ENCODE results near the gene XYLT1.

XYLT1 gene

DNA sequence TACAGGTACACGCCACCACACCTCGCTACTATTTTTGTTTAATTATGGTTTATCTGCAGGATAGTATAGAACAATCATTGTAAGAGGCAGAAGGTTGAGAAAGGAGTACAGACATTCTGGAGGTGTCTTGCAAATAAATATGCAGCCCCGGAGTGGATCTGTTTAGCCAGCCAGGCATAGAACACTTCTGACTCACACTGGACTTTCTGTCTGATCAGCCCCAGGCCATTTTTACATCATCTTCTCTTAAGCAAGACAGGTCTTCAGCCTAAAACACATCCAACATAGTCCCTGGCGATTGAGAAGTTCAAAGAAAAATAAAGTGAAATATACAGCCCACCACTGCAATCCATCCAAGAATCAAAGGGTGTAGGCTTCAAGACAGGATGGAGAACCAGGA, 81.4 kb downstream of the XYLT1 start:
- no peak for DNase-seq
- in situ Hi-C loops (cut with MboI; ENCODE audit: low pct_unique_long_range_greater_than_20kb, low sequenced_read_pairs) = no loop called here

DNA sequence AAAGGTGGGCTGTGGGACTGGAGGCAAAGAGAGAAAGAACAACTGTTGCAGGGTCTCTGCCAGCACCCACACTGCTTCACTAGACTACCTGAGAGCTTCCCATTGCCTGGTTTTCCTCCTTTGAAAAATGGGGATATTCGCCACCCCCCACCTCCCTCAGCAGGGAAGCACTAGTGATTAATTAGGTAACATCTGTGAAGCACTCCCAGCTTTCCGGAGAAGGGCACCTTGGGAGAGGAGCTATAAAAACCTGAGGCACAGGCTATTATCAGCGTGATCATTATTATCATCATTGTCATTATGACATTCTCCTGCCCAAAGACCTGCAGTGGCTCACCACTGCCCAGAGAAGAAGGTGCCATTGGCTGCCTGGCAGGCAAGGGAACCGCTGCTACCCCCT, 83.5 kb downstream of the XYLT1 start:
- in situ Hi-C loops (cut with MboI; ENCODE audit: low pct_unique_long_range_greater_than_20kb, low sequenced_read_pairs) = no loop called here
- no peak for DNase-seq

DNA sequence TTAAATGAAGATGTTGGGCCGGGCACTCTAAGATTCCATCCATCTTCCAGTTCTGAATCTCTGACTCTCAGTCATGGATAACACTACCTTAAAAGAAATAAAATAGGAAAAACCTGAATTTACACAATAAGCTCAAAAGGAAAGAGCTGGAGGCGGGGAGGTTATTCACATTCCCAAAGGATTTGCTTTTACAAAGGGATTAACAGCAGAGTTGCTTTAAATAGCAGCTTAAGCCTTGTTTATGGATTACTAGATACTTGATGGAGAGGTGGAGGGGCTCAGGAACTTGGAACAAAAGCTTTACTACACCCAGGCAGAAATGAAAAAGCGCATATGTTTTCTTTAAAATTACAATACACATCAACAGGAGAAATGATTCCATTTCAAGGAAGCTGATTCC, 84.5 kb downstream of the XYLT1 start:
- in situ Hi-C loops (cut with MboI; ENCODE audit: low pct_unique_long_range_greater_than_20kb, low sequenced_read_pairs) = no loop called here
- DNase-seq = no peak

DNA sequence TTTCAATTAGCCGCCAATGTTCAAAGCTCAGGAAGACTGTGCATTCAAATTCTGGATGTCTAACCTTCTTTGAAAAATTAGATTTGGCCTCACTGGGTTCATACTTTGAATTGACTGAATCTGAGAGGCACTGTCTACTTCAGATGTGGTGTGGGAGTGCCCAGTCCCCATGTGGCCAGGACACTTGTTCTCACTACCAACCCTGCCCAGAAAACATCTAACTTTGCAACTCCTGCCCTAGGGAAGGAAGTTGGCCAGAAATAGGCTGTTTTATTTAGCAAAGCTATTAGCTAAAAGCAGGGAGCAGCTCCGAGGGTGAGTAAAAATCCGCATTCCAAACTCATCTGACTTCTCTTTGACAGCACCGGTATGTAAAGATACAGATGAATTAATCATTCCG, 86.3 kb downstream of the XYLT1 start:
- in situ Hi-C loops (cut with MboI; ENCODE audit: low pct_unique_long_range_greater_than_20kb, low sequenced_read_pairs) = no loop called here
- no peak for DNase-seq

DNA sequence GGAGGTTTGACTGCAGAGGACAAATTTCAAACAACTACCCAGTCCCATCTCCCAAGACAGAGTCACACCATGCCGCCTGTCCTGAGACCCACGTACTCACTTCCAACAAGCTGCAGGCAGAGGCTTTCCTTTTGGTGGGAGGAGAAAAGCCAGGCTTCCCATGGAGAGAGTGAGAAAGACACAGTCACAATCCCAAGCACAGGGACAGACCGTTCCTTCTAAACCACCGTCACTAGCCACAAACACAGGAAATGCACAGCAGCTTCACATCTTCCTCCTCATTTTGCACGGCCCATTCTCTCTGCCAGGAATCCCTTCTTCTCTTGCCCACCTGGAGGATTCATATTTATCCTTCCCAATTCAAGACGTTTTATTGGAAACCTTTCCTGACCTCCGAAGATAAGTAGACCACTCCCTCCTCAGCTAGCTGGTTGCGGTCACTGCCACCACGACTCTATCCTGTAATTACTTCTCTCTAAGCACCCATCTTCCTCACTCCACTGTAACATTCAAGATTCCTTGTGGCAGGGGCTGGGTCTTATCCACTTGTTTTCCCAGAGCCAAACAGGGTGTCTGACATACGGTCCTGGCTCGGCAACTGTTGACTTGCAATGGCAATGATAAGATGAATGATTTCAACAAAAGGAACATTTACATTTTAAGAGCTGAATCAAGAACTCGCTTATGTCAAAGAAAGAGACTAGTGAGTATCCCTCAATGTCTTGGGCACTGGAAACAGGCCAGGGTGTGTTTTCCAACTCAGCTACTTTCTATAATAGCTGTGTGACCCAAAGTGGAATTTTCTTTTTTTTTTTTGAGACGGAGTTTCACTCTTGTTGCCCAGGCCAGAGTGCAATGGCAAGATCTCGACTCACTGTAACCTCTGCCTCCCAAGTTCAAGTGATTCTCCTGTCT, 87.6 kb downstream of the XYLT1 start:
- in situ Hi-C loops (cut with MboI; ENCODE audit: low pct_unique_long_range_greater_than_20kb, low sequenced_read_pairs) = no loop called here
- DNase-seq = peak; percentile 46

DNA sequence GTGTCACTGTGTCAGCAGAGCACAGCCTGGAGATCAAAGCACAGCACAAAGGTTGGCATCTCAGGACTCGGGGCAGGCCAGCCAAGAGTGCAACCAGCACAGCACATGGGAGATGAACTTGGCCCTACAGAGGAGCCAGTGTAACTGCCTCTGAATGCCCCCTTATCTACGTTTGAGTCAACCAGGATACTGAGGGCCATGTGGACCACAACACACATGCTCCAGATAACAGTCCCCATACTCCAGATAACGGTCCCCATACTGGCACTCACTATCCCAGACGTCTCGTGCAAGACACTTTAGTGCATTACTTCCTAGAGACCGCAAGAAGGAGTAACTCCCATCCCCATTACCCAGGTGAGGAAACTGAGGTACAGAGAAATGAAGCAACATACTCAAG, 88.2 kb downstream of the XYLT1 start:
- in situ Hi-C loops (cut with MboI; ENCODE audit: low pct_unique_long_range_greater_than_20kb, low sequenced_read_pairs) = no loop called here

DNA sequence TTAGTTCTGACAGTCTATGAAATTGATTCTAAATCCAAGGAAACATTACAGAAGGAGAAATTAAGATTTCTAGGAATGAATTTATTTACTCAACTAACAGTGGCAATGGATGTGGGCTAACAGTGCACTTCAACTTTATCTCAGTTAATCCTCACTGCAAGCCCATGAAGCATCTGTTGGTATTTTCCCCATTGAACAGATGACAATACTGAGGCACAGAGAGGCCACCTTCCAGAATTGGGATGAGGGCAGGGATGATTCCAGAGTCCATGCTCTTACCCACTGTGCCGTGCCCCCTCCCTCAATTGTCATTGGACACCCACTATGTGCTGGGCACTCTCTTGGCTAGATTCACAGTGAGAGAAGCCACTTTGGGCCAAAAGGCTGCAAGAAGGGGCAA, 89.0 kb downstream of the XYLT1 start:
- DNase-seq = no peak
- in situ Hi-C loops (cut with MboI; ENCODE audit: low pct_unique_long_range_greater_than_20kb, low sequenced_read_pairs) = no loop called here

More for the DNA sequence above, 88.2 kb downstream of the XYLT1 start:
- no peak for DNase-seq

DNA sequence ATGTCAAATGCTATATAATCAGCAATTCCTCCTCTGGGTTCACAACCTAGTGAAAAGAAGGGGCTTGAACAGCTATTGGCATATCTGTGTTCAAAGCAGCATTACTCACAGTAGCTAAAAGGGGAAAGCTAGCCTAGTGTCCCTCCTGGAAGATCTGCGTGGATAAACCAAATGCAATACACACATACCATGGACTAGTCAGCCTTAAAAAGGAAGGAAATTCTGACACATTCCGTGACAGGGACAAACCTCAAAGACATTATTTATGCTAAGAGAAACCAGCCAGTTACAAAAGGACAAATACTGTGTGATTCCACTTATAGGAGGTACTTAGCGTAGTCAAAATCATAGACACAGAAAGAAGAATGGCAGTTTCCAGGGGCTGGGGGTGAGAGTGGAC, 90.1 kb downstream of the XYLT1 start:
- in situ Hi-C loops (cut with MboI; ENCODE audit: low pct_unique_long_range_greater_than_20kb, low sequenced_read_pairs) = no loop called here
- DNase-seq = peak; percentile 83

DNA sequence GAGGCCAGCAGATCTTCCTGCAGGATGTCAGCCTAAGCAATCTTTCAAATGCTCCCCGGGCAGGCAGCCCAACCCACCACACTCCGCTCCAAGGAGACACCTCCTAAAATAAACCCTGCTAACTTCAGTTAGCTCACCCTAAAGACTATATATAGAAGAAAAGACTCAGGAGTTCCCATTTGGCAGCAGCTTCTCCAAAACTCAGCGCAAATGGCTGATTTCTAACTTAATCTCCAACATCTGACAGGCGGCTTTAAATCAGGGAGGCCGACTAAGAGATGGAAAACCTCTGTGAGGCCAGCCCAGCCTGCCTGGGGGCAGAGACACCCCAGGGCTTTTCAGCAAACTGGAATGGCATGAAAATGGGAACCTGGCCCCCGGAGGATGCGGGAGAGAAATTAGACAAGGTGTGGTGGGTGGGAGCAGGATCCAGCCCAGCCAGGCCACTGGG, 91.6 kb downstream of the XYLT1 start:
- DNase-seq = peak; percentile 63
- in situ Hi-C loops (cut with MboI; ENCODE audit: low pct_unique_long_range_greater_than_20kb, low sequenced_read_pairs) = no loop called here

DNA sequence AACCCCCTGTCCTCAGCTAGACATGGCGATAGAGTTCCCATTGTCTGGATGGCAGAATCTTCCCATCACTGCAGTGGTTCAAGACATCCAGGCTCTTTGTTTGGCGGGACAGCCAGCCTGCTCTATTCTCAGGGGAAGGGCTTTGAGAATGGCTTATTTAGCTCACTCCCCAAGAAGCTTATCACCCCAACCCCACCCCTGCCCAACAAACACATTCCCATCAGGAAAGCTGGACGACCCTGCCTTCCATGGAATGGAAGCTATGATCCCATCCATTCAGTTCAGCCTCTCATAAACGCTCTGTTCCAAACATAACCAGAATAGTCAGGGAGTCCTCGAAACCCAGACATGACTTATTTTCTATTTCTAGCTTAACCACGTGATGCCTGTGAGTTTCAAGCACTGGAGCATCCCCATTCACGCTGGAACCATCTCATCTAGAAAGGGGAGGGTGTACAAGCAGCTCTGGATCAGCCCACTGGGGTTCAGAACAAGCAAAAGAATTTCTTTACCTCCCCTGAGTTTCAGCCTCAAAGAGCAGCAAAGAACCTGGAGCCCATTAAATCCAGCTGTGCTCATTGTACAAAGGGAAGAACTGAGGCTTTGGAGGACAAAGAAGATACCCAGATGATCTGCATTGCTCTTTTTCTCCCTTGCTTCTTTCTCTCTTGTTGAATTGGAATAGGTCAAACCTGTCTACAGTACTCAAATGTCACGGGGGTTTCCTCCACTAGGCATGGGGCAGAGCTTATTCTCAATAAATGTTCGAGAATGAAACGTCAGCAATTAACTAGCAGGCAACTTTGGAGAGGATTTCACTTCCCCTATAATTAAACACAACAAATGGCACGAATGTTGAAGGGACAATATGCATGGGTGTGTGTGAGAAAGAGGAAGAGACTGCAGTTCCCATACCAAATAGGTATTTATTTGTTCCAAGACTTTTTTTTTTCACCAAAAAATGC, 93.1 kb downstream of the XYLT1 start:
- DNase-seq = peak; percentile 84
- in situ Hi-C loops (cut with MboI; ENCODE audit: low pct_unique_long_range_greater_than_20kb, low sequenced_read_pairs) = no loop called here

DNA sequence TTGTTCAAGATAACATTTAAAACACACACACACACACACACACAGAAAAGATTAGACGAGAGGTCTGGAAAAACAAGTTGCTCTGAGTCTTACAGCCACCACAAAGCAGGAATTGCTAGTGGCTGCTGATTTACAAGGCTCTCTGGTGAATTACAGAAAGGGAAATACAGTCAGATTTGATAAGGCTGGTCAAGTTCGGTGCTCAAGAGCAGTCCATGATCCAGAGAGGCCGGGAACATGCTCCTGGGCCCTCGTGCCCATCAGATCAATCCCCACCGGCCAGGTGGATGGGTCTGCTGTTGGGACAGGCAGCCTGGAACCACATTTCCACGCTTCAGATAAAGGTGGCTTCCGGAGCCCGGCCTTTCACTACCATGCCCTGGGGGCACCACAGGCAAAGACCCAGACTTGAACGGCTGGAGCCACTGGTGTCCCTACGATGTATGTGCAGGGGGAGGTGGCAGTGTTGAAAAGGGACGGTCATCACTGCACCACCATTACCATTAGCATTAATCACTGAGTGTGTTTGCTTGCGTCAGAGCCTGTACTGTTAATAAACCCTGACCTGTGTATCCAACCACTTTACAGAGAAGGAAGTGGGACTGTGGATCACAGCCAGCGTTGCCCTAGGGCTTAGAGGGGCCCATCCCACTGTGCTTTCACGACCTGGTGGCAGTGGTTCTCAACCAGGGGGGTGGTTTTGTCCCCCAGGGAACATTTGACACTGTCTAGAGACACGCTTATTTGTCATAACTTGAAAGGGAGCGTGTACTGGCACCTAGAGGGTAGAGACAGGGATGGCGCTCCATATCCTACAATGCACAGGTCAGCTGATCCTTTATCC, 95.1 kb downstream of the XYLT1 start:
- DNase-seq = peak; percentile 55
- in situ Hi-C loops (cut with MboI; ENCODE audit: low pct_unique_long_range_greater_than_20kb, low sequenced_read_pairs) = no loop called here

DNA sequence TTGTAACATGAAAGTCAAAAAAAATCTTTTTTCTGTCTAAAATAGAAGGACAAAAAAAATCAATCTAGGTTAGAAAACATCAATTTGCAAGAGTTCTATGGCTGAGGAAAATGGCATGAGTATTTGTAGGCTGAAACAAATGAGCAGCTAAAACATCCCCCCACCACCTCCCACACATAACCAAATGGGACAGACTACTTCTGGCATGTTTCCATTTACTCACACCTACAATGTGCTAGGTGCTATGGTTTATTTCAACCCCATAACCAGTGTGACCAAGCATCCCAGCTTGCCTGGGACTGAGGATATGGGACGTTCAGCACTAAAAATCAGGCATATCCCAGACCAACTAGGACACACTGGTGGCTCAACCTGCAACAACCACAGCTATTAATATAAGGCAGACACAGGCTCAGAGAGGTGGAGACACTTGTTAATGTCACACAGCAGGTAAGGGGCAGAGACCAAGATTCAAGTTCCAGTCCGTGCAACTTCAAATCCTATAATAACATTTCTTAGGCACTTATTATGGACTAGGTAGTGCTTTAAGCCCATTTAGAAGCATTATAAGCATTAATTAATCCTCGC, 96.0 kb downstream of the XYLT1 start:
- in situ Hi-C loops (cut with MboI; ENCODE audit: low pct_unique_long_range_greater_than_20kb, low sequenced_read_pairs) = no loop called here

DNA sequence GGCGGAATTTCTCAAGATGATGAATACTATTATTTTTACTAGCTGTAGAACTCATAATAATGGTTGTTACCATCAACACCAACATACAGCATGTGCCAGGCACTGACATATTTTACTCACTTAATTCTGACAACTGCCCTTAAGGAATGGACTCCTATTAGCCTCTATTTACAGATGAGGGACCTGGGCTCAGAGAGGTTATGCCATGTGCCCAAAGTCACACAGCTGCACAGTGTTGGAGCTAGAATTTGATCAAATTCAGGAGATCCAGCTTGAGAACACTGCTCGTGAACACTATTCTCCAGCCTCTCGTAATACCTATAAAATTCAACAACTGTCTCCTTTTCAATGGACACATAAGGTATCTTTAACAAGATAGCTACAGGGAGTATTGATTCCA, 97.2 kb downstream of the XYLT1 start:
- no peak for DNase-seq
- in situ Hi-C loops (cut with MboI; ENCODE audit: low pct_unique_long_range_greater_than_20kb, low sequenced_read_pairs) = no loop called here

More for the DNA sequence above, 96.0 kb downstream of the XYLT1 start:
- no peak for DNase-seq

DNA sequence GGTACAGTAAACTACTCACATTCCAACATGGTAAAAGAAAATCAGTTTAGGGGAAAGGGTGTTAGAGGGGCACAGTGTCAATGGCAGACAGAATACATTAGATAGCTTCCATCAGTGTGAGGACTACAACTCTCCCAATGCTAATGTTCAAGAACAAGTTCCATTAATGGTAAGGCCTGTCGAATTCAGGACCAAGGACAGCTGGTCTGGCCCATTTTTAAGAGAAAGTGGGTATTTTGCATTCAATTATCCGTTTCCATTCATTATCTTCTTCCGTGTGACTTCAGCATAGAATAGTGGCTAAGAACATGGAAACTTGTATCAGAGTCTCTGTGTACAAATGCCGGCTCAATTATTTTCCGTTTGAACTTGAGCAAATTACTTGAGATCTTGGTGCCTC, 98.4 kb downstream of the XYLT1 start:
- no peak for DNase-seq
- in situ Hi-C loops (cut with MboI; ENCODE audit: low pct_unique_long_range_greater_than_20kb, low sequenced_read_pairs) = no loop called here

DNA sequence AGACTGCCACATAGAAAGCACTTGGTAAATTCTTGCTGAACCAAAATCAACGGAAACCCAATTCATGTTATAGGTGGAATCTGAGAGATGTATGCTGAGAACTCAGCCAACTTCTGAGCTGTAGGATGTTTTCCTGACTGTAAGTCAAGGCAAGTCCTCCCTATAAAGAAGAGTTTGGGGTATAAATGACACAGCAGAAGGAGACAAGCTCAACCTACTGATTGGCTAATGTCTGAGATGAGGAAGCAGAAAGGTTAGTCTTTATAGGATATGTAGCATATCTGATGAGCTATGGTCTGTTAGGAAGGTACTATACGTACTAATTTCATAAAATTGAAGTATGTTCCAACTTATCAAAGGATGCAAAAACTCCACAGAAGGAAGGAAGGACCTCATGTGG, 99.5 kb downstream of the XYLT1 start:
- in situ Hi-C loops (cut with MboI; ENCODE audit: low pct_unique_long_range_greater_than_20kb, low sequenced_read_pairs) = no loop called here
- no peak for DNase-seq

DNA sequence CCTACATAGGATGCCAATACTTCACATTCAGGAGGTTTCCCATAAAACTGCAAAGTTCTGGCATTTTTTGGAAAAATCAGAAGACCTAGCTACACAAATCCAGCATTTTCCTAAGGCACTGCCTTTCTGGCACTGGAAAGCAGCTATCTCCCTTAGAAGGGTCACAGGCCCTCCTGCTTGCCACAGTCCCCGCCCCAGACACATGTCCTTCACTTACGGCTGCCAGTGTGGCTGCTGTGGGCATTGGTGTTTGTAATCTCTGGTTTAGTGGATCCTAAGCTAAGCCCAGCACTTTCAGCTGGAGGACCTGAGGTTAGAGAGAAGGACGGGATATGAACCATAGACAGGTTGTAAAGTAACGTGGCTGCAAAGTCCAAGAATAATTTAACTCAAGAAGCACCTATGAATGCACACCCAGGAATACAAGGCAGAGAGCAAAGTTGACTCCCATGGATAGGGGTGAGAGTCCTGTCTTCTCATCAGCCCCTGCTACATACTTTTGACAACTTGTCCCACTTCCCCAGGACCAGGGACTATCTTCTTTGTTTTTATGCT, 100.0 kb downstream of the XYLT1 start:
- no peak for DNase-seq
- in situ Hi-C loops (cut with MboI; ENCODE audit: low pct_unique_long_range_greater_than_20kb, low sequenced_read_pairs) = no loop called here

DNA sequence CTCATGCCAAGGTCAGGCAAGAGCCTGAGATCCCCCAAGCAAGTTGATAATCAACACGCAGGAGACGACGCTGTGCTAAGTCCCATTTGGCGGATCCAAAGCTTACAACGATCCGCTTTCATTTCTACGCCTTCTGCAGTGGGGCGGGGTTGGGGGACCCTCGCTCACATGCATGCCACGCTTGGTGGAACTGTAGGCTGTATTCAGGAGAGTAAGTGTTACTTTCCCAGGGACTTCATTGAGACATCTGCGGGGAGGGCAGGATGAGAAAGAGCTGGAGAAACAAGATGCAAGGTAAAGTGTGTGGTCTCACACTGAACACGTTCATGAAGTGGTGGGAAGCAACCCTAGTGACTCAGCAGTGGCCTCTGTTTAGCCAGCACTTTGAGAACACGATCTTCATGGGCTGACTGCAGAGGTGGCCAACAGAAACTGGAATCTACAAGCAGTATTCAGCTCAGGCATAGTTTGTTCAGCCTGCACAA, 100.5 kb downstream of the XYLT1 start:
- in situ Hi-C loops (cut with MboI; ENCODE audit: low pct_unique_long_range_greater_than_20kb, low sequenced_read_pairs) = no loop called here
- DNase-seq = no peak

DNA sequence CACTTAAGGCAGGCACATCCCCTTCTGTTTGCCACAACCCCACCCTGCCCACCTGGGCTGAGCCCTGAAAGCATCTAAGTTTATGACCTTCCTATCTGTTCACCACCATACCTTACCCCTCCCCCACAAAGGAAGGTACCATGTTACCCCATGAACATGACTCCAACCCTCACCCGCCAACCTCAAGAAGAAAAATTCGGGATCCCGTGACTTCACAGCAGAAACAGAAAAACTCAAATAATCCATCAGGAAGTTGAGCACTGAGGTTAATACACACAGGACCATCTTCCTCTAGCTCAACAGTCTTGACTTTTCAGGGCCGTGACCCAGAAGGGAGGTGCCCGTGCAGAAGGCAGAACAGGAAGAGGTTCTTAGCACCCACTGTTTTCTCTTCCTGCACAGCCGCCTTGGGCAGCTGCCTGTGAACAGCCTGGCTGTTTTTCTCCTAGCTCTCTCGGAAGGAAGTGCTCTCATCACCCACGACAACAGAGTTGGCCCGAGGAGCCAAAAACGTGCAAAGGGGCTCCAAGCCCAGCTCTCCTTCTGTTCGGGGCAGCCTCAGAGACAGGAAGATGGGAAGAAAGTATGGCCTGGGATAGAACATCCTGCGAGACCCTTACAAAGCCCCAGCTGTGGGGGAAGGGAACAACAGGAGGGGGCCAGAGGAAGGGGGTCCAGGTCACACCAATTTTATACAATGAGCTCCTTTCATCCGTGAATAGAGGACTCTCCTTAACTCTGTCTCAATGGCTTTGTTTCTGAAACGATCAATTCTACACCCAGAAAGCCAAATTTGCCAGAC, 101.1 kb downstream of the XYLT1 start:
- DNase-seq = peak; percentile 92
- in situ Hi-C loops (cut with MboI; ENCODE audit: low pct_unique_long_range_greater_than_20kb, low sequenced_read_pairs) = no loop called here
